Measurements from ENCODE around the gene IWS1.

Gene IWS1

DNA sequence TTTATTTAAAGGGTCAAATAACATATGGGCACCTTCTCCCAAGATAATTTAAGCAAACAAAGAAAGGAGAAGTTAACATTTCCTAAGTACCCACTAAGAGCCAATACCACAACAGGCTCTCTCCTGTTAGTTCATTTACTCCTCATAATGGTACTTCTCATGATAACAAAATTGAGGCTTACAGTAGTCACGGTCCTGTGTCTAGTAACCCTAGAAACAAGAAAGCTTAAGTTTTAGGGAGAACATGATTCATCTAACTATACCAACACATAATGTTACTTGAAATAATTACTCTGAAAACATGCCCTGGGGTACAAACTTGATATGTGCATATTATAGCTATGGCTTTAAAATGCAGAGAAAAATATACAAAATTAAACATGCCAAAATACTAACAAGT lies 19.8 kb downstream of the IWS1 start:
- DNase-seq (ENCODE audit: low read depth, low spot score): no peak
- TF ChIP-seq, protein P1, sequence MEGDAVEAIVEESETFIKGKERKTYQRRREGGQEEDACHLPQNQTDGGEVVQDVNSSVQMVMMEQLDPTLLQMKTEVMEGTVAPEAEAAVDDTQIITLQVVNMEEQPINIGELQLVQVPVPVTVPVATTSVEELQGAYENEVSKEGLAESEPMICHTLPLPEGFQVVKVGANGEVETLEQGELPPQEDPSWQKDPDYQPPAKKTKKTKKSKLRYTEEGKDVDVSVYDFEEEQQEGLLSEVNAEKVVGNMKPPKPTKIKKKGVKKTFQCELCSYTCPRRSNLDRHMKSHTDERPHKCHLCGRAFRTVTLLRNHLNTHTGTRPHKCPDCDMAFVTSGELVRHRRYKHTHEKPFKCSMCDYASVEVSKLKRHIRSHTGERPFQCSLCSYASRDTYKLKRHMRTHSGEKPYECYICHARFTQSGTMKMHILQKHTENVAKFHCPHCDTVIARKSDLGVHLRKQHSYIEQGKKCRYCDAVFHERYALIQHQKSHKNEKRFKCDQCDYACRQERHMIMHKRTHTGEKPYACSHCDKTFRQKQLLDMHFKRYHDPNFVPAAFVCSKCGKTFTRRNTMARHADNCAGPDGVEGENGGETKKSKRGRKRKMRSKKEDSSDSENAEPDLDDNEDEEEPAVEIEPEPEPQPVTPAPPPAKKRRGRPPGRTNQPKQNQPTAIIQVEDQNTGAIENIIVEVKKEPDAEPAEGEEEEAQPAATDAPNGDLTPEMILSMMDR (IDR thresholded peaks at IDR 0.05; ENCODE audit: low read depth, low read length): no peak
- in situ Hi-C loops (cut with HindIII; ENCODE audit: low sequenced_read_pairs): no loop called here
- no peak overlapping the region for H3K4me3 ChIP-seq (ENCODE audit: low read depth, low read length)

DNA sequence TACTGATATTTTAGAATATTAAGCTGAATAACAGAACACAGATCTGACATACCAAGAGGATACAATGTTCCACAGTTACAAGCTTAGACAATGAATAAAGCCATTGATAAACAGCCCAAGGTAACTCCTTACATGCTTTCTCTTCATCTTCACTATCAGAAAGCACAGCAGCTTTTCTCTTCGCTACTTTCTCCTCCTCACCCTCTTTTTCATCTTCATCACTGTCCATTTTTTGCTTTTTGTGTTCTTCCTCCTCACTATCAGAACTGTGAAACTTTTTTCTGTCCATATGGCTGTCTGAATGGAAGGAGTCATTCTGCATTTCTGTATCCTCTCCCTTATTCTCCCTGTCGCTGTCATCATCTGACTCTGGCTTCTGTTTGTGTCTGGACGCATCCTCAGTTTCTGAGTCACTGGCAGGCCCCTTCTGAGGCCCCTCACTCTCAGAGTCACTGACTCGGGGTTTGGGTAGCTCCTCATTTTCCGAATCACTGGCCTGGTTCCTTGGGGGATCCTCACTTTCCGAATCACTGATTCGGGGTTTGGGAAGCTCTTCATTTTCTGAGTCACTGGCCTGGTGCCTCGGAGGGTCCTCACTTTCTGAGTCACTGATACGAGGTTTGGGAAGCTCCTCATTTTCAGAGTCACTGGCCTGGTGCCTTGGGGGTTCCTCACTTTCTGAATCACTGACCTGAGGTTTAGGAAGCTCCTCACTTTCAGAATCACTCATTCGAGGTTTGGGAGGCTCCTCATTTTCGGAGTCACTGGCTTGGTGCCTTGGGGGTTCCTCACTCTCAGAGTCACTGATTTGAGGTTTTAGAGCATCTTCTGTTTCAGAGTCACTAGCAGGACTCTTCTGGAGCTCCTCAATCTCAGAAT lies 21.5 kb downstream of the IWS1 start:
- TF ChIP-seq, protein P1 (IDR thresholded peaks at IDR 0.05; ENCODE audit: low read depth, low read length): no peak
- DNase-seq (ENCODE audit: low read depth, low spot score): no peak
- in situ Hi-C loops (cut with HindIII; ENCODE audit: low sequenced_read_pairs): no loop called here
- H3K4me3 ChIP-seq (ENCODE audit: low read depth, low read length): no peak overlapping the region

DNA sequence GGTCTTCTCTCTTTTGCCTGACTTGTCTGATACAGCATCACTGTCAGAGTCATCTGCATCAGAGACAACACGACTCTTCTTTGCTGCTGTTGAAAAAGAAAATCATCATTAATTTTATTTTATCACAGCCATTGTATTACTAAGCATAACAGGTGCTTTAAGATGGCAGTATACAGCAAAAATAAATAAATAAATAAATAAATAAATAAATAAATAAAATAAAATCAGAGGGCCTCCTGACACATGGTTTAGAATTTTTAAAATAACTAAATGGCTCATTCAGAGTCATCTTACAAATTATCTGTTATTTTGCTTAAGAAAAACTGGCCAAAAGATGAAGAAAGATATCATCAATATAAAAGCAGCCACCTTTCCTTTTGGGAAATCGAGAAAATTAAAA lies 22.8 kb downstream of the IWS1 start:
- in situ Hi-C loops (cut with HindIII; ENCODE audit: low sequenced_read_pairs): no loop called here
- no peak overlapping the region for H3K4me3 ChIP-seq (ENCODE audit: low read depth, low read length)
- TF ChIP-seq, protein P1 (IDR thresholded peaks at IDR 0.05; ENCODE audit: low read depth, low read length): no peak
- no peak for DNase-seq (ENCODE audit: low read depth, low spot score)

DNA sequence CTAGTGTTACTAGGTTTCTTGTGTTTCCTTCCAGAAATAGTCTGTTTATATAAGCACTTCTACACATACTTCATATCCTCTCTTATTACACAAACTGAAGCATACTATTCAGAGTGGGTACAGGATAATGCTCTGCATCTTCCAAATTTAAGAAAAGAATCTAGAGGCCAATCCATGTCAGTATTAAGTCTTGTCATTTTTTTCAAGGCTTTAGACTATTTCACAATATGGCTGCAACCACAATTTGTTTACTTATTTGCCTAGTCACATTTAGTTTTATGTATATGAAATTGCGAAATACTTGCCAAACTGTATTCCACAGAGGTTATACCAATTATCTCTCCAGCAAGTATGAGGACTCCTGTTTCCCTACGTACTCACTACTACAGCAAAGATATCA lies 27.9 kb downstream of the IWS1 start:
- H3K4me3 ChIP-seq (ENCODE audit: low read depth, low read length): no peak overlapping the region
- in situ Hi-C loops (cut with HindIII; ENCODE audit: low sequenced_read_pairs): no loop called here
- TF ChIP-seq, protein P1 (IDR thresholded peaks at IDR 0.05; ENCODE audit: low read depth, low read length): no peak
- no peak for DNase-seq (ENCODE audit: low read depth, low spot score)

DNA sequence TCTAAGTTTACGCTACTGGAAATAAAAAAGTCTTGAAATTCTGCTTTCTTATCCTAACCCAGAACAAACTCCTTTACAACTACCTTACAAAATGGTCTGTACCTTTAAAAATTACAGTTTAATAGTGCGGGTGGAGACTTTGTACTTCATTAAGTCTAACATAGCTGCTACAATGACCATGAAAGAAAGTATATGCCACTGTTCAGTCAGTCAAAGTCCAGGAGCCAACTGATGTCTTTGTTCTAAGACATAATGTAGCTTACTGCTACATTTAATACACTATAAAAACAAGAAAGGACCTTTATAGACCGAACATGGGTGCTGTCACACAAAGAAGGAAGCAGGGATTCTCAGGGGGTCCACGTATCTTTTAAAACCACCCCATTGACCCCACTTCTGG lies 36.0 kb downstream of the IWS1 start:
- no peak for DNase-seq (ENCODE audit: low read depth, low spot score)
- in situ Hi-C loops (cut with HindIII; ENCODE audit: low sequenced_read_pairs): no loop called here
- no peak overlapping the region for H3K4me3 ChIP-seq (ENCODE audit: low read depth, low read length)
- TF ChIP-seq, protein P1 (IDR thresholded peaks at IDR 0.05; ENCODE audit: low read depth, low read length): no peak

DNA sequence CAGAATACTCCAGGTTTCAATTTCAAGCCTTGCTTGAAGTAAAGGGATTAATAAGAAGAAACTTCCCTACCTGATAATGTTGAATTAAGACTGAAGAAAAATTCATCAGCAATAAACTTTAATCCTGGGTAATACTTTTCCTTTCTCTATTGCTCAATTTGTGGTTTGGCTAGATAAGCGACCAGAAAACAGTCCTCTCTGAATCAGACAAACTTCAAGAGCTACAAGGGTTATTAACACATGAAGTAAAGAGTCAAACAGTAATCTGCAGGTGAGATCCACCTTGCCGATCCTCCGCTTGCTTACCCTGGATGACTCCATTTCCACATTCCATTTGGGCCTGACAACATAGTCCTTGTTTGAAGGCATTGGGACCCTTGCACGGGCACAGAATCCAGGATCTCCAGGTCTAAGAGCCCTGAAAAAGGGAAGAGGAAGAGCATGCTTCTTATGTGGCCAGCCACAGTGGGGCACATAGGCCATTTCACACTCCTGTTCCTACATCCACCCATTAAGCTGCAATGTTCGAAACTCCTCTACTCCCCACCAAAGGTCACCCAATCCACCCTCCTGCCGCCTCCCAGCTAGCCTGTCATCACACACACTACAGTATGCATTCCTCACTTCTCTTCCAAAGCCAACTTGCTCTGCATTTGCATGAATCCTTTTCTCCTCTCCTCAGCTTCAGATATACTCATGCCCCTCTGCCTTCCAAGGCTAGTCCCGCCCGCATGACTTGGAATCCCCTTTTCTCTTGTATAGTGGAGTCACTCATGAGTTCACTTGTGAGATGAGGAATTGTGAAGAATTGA lies 39.8 kb downstream of the IWS1 start:
- in situ Hi-C loops (cut with HindIII; ENCODE audit: low sequenced_read_pairs): no loop called here
- no peak overlapping the region for H3K4me3 ChIP-seq (ENCODE audit: low read depth, low read length)
- TF ChIP-seq, protein P1 (IDR thresholded peaks at IDR 0.05; ENCODE audit: low read depth, low read length): no peak
- DNase-seq (ENCODE audit: low read depth, low spot score): no peak
